GM10847 (cell line): ENCODE measurements around the gene PDE6D.

Source experiments
- POLR2A ChIP-seq: IDR thresholded peaks from 2 replicates; pipeline ENCODE4 v1.6.1; 2011; ENCODE audit not compliant: insufficient read length; ENCODE audit errors: extremely low read depth

The PDE6D gene

DNA sequence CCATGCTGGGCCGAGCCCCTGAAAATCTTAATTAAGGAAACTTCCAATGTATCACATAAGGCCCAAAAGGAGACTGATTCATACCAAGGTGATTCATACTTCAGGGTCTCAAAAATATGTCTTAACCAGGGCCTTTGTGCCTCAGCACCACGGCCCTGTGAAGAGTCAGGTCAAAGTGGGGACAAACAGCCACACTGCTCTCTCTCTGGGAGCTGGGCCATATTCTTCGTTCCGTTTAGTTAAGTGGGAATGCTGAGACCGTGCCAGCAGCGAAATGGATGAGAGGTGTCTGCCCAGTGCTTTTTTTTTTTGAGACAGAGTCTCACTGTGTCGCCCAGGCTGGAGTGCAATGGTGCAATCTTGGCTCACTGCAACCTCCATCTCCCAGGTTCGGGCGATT is 82.1 kb downstream of the PDE6D start:
- no peak for TF ChIP-seq POLR2A

DNA sequence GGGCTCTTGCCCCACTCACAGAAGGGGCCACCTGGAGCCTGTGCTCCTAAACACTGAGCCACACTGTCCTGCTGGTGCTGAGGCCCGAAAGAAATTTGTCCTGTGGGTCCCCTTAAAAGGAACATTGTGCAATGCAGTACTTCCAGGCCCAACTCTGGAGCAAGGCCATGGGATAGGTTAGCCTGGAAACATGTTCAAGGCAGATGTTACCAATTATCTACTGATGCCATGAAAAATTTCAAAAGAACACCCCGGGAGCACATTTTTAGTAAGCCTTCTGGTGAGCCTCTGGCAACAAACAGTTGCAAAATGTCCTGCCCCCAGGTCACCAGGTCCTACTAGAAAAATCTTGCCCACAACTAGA is 85.1 kb downstream of the PDE6D start:
- TF ChIP-seq POLR2A, result no peak

DNA sequence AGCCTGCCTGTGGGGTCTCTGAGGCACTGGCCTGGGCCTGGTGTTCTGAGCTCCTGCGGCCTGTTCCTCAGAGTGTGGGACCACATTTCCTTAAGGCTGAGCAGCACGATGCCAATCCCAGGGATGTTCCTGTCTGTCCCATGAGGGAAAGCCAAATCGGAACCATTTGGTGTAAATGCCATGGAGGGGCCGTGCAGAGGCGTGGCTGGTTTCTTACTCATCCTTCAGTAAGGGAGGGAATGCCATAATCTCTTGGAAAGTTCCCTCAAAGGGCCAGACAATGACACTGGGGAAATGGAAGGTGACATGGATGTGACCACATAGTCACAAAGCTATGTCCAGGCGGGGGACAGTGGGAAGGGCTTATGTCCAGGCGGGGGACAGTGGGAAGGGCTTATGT is 87.1 kb downstream of the PDE6D start:
- no peak for TF ChIP-seq POLR2A

DNA sequence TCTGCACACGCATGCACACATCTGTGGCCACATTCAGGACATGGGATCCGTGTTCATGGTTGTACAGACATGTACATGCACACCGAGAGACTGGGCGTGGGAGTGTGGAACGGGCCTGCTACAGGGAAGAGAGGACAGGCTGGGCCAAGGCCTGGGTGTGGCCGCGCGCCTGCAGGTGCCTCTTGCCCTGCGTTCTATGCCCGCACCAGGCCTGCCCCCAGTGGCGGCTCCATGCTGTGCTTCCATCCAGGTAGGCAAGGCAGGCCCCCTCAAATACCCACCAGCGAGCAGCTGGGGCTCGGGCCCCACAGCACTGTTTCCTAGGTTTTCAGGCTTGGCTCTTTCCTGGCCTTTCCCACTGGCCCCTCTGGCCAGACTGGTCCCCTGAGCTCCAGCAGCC is 88.2 kb downstream of the PDE6D start:
- TF ChIP-seq POLR2A, result no peak

DNA sequence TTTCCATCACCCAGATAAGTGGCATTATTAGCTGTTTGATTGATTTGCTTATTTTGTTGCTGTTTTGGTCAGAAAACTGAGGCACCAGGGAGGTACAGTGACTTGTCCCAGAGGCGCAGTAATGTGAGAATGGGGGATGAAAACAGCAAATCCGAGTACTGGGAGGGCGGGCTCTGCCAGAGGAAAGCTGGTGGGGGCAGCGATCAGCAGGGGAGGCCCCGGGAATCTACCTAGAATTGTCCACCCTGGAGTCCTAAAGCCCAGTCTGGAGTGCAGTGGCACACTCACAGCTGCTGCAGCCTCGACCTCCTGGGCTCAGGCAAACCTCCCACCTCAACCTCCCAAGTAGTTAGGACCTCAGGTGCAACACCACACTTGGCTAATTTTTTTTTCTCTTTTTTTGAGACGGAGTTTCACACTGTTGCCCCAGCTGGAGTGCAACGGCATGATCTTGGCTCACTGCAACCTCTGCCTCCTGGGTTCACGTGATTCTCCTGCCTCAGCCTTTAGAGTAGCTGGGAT is 89.8 kb downstream of the PDE6D start:
- TF ChIP-seq POLR2A, result no peak

DNA sequence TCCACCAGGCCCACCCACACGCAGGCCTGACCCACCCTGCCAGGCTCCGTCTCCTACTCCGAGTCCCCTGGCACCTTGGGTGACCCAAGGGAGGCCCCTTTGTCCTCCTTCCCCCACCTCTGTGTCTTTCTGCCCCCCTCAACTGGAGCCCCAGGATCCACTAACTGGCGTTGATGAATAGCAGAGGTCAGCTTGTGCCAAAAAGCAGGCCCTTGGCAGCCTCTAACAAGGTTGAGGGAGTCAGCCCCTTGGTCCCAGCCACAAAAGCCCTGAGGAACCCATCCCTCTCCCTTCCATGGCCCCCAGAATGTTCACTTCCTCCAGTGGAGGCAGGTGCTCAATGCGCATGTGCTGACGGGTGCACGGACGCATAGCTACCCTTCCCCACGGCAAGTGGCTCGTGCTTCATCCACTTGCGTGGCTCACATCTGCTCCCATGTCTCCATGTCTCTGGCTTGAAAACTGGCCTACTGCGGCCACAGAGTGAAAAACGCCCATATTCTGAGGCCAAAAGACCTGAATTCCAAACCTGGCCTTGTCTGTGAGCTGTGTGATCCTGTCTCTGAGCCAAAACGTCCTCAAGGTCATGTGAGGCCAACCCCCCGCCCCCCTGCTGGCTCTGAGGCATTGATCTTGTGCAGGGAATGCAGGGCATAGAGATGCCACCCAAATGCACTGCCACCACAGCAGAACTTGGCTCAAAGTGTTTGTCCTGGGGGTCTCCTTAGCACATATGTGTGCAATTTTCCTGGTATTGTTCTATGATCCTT is 91.8 kb downstream of the PDE6D start:
- TF ChIP-seq POLR2A, result no peak

DNA sequence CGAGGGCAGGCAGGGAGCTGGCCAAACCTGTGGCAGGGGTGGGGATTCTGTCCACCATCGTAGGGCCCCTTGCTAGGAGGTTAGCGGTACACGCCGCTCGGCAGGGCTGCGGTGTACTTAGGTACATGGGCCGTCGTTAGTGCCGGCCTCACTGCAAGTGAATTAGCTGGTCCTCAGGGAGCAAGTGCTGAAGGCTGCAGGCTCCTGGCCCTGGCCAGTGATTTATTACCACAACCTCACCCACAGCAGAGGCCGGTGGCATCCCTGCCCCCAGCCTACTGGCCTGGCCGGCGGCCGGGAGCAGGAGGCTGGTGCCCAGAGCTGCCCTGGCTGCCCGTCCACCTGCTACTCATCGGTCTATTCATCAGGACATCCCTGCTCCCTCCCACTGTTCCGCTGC is 92.4 kb downstream of the PDE6D start:
- no peak for TF ChIP-seq POLR2A

DNA sequence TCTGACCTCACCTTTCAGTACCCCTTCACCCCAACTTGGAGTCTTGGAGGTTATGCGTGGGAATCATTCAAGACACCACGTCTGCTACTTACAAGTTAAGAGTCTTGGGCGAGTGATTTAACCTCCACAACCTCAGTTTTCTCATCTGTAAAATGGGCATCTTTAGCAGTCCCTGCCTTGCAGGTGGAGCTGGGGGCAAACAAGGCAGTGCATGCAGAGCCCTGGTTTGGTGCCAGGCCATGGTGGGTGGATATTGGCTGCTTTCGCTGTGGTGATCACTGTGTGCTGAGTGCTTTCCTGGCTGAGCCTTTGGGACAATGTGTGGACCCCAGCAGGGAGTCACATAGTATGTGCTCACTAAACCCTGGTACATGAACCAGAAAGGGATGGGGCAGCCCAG is 93.1 kb downstream of the PDE6D start:
- TF ChIP-seq POLR2A, result no peak

DNA sequence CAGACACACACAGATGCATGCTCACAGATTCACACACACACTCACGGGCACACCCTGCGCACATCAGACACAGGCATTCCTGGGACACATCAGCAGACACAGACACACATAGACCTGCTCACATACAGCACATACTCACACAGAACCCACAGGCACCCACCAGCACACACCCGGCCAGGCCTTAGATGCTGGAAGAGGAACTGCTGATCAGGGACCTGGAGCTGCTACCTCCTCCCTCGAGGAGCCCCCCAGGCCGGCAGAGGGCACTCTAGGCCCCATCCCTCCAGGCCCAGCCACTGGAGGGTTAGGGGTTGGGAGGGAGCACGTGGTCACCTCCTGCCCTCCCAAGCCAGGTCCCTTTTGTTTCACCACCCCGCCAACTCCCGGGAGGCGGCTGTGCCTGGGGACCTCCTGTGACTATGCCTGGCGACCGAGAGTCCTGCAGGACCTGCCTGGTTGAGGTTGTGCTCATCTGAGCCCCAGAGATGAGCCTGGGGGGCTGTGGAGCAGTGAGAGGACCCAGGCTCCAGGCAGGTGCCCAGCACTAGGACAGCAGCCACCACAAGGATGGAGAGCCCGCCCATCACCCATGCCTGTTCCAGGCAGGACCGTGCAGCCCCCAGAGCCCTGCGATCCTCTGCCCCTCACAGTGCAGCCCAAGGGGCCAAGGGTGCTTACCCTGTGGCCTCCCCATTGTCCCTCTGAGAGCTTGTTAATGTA is 93.8 kb downstream of the PDE6D start:
- TF ChIP-seq POLR2A, result no peak

DNA sequence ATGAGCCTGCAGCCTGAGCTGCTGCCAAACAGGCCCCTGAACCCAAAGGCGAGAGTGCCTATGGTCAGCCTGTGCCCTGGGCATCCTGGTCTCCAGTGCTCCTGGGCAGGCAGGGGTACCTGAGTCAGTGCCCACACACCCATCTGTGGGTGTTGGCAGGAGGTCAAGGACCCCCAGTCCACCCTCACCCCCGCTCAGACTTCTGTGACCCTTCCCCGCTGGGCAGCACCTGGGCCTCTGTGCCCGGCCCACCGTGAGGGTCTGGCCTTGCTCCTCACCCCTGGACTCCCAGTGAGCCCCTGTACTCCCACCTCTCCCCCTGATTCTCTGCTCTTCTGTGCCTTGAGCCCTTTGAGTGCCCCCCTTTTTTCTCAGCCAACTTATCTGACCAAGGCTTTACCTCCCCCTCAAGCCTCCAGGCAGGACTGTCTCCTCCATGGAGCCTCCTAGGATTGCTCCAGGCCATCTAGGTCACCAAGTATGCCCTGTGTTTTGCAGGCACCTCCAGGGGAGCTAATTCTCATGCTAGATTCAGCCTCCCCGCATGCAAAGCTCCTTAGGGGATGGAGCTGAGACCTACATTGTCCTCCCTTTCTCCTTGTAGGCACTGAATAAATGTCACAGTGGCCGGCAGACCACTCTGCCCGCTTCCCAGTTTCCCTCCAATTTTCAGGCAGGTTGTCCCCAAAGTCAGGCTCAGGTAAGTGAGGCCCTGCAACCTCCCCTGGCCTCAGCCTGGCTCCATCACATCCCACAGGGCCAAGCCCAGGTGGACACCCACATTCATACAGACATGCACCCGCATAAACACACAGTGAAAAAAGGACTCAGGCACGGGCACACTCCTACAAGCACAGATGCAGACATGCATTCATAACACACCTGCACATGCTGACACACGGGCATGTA is 94.6 kb downstream of the PDE6D start:
- no peak for TF ChIP-seq POLR2A

DNA sequence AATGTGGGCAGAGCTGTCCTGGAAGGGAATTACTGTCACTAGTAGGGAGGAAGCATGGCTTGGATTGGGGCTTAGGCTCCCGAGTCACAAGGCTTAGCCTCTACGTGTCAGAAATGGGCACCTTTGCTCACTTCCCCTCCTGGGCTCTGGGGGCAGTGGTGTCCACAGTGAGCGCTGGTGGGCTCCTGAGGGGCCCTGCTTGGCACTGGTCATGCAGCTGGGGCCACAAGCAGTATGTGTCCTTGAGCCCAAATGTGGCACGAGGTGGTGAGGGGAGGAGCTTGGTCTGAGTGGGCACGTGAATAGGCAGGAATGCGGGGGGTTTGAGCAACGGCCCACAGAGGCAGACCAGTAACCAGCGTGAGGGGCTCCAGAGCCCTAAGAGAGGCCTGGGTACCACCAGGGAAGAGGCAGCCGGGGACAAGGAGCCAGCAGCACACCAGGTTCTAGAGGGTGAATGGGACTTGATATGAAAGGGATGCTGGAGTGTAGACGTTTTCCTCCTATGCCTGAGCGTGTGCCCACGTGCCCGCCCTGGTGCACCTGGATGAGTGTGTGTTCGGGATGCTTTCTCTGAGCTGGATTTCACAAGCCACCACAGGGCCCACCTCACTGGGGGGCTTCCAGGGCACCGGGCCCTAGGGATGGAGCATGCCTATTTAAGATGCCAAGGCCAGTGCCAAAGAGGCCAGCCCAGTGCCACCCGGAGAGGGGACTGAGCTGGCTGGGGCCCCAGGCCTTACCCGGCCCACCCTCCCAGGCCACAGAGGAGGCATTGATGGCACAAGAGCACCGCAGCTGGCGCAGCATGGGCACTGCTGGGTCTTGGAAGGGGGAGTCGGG is 95.5 kb downstream of the PDE6D start:
- TF ChIP-seq POLR2A, result no peak

DNA sequence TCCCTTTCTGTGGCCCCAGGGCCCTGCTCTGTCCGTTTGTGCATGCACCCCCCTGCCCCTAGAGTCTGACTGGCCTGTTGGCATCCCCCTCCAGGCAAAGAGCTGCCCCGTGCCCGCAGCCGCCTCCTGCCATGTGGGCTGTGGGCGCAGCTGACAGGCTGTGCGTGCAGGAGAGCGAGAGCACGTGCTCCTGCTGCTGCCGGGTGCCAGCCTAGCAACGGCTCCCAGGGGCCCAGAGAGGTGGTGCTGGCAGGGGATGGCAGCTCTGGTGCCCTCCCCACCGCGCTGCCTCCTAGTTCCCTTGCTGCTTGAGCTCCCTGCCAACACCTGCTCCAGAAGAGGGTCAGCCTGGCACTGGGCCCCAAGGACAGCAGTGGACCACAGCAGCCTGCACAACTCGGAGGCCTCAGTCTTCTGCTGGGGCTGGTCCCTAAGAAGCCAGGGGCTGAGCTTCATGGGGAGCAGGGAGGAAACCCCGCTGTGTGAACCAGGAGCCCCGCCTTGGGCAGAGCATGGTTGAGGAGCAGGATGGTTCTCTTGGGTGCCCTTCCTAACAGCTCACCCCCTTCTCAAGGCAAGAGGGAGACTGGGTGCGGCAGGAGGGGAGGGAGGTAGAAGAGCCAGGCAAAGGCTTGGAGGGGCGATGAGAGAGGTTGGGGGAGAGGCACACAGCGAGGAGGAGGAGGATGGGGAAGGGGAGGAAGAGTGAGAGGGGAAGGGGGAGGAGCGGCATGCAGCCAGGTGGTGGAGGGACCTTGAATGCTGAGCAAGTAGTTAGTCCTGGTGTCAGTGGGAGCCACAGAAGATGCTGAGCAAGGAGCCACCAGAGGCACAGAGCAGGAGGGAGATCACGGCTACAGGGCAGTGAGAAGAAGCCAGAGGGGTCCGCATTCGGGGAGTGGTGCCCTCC is 96.5 kb downstream of the PDE6D start:
- TF ChIP-seq POLR2A, result no peak
